Activated T-cell treated with anti-CD3 and anti-CD28 coated beads, Interleukin-2, amount 50 U/mL, for 1 hour (primary cell): ENCODE data around the gene DUSP11.
A peak's percentile ranks its signal among the peaks of the same experiment; 100 is the strongest.
"Not testable (repeated sequence)": the region's sequence is repeated elsewhere in the genome, so short reads cannot be mapped to it uniquely, and the experiment has no call there.

Source experiments
- DNase-seq: peaks from one replicate; pipeline ENCODE4 v3.0.0-alpha.2; 2020

DUSP11 gene

GRCh38 chr2:73770725-73771124, 9.2 kb downstream of the DUSP11 start:
- DNase-seq, result no peak

GRCh38 chr2:73766994-73767393, 12.9 kb downstream of the DUSP11 start:
- DNase-seq, result no peak

- no peak for DNase-seq
Measured at GRCh38 chr2:73766349-73766748, 13.6 kb downstream of the DUSP11 start.

GRCh38 chr2:73764945-73765344, 15.0 kb downstream of the DUSP11 start:
- DNase-seq, result no peak

- no peak for DNase-seq
Measured at GRCh38 chr2:73762571-73762970, 17.3 kb downstream of the DUSP11 start.

- DNase-seq, result no peak
Measured at GRCh38 chr2:73759904-73760303, 20.0 kb downstream of the DUSP11 start.

GRCh38 chr2:73759285-73759764, 20.6 kb downstream of the DUSP11 start:
- no peak for DNase-seq

GRCh38 chr2:73754332-73754731, 25.6 kb downstream of the DUSP11 start:
- not testable (repeated sequence) for DNase-seq

- DNase-seq, result no peak
Measured at GRCh38 chr2:73749314-73749713, 30.6 kb downstream of the DUSP11 start.

GRCh38 chr2:73746877-73747208, 33.1 kb downstream of the DUSP11 start:
- no peak for DNase-seq

GRCh38 chr2:73746015-73746876, 33.7 kb downstream of the DUSP11 start:
- no peak for DNase-seq

- DNase-seq, result no peak
Measured at GRCh38 chr2:73740767-73741166, 39.1 kb downstream of the DUSP11 start.

- DNase-seq, result no peak
Measured at GRCh38 chr2:73739101-73739500, 40.8 kb downstream of the DUSP11 start.

- DNase-seq, result peak; percentile 93
Measured at GRCh38 chr2:73736855-73737779, 42.8 kb downstream of the DUSP11 start, which contains the start of gene TPRKB. TPRKB (minus strand) TSS chr2:73737345; CDS start chr2:73734569, 2,776 bp downstream.

- no peak for DNase-seq
Measured at GRCh38 chr2:73736378-73736777, 43.5 kb downstream of the DUSP11 start.

GRCh38 chr2:73730810-73731209, 49.1 kb downstream of the DUSP11 start:
- DNase-seq, result no peak

- DNase-seq, result no peak
Measured at GRCh38 chr2:73728711-73729110, 51.2 kb downstream of the DUSP11 start.

GRCh38 chr2:73728043-73728442, 51.9 kb downstream of the DUSP11 start:
- no peak for DNase-seq

GRCh38 chr2:73726657-73727056, 53.2 kb downstream of the DUSP11 start:
- DNase-seq, result not testable (repeated sequence)

- DNase-seq, result no peak
Measured at GRCh38 chr2:73718851-73719621, 60.9 kb downstream of the DUSP11 start.

- no peak for DNase-seq
Measured at GRCh38 chr2:73718421-73718820, 61.5 kb downstream of the DUSP11 start.

GRCh38 chr2:73717695-73718094, 62.2 kb downstream of the DUSP11 start:
- DNase-seq, result not testable (repeated sequence)

- no peak for DNase-seq
Measured at GRCh38 chr2:73717251-73717606, 62.7 kb downstream of the DUSP11 start.
